HepG2 (cell line): ENCODE measurements around the gene TTC31. TPM values are rescaled to one million over a fixed set of nuclear protein-coding genes. Genes with fewer than 3 reads are reported as not detected.

Experiments
- BRD4 ChIP-seq: sonication (generic); formaldehyde crosslinking; IDR thresholded peaks from 2 replicates; pipeline ENCODE4 v1.4.0; 2020; ENCODE audit warnings: missing genetic modification reagents
- CENPX ChIP-seq: sonication (generic); formaldehyde crosslinking; IDR thresholded peaks from 2 replicates; pipeline ENCODE4 v1.9.0; 2021; ENCODE audit warnings: mild to moderate bottlenecking, missing genetic modification reagents, moderate library complexity
- CREB1 ChIP-seq, 2 experiments: fragments of 450-650 bp in 1 of 2; IDR thresholded peaks; 2 replicates each; pipeline ENCODE4 v1.6.1; 2016 to 2017; ENCODE audit warnings: control low read depth in 1 of 2, mild to moderate bottlenecking in 1 of 2, missing compliant biosample characterization in 1 of 2, missing genetic modification characterization in 1 of 2
- HHEX ChIP-seq: IDR thresholded peaks from 2 replicates; pipeline ENCODE4 v1.6.1; 2016; ENCODE audit warnings: control low read depth
- MLLT10 ChIP-seq: sonication (generic); formaldehyde crosslinking; IDR thresholded peaks from 2 replicates; pipeline ENCODE4 v1.4.0; 2020; ENCODE audit warnings: missing genetic modification reagents
- PAX8 ChIP-seq: sonication (generic); formaldehyde crosslinking; IDR thresholded peaks from 2 replicates; pipeline ENCODE4 v1.8.0; 2022; ENCODE audit warnings: mild to moderate bottlenecking, missing genetic modification reagents, borderline replicate concordance
- PHF5A ChIP-seq: IDR thresholded peaks from one replicate; pipeline ENCODE4 v1.6.1; 2018; ENCODE audit warnings: low read depth, missing genetic modification reagents; ENCODE audit not compliant: unreplicated experiment
- SSRP1 ChIP-seq: IDR thresholded peaks from 2 replicates; pipeline ENCODE4 v1.6.1; 2016; ENCODE audit warnings: control low read depth
- XRCC5 ChIP-seq: fragments of 200-400 bp; formaldehyde crosslinking; optimal IDR thresholded peaks from 2 replicates; pipeline ENCODE3; 2017; ENCODE audit warnings: mild to moderate bottlenecking, low read length
- ZKSCAN8 ChIP-seq: IDR thresholded peaks from 2 replicates; pipeline ENCODE4 v1.6.1; 2016; ENCODE audit warnings: borderline replicate concordance, missing genetic modification reagents, missing compliant biosample characterization
- ZNF33B ChIP-seq: sonication (generic); formaldehyde crosslinking; IDR thresholded peaks from 2 replicates; pipeline ENCODE4 v1.5.1; 2020; ENCODE audit warnings: mild to moderate bottlenecking, missing genetic modification reagents
- ZNF737 ChIP-seq: sonication (generic); formaldehyde crosslinking; IDR thresholded peaks from 2 replicates; pipeline ENCODE4 v1.5.0; 2020; ENCODE audit warnings: missing genetic modification reagents, mild to moderate bottlenecking, borderline replicate concordance
- ZSCAN21 ChIP-seq: sonication (generic); formaldehyde crosslinking; IDR thresholded peaks from 2 replicates; pipeline ENCODE4 v1.8.0; 2022; ENCODE audit warnings: mild to moderate bottlenecking, missing genetic modification reagents, moderate library complexity, borderline replicate concordance
- polyA plus RNA-seq, 8 experiments: library from polyadenylated mRNA; depleted of rRNA in 3 of 8; stranded (reverse) in 7 of 8; unstranded in 1 of 8; fragments of >200 nt; fragmentation: Illumina TruSeq in 4 of 8; extraction: Trizol in 4 of 8; gene quantifications; 2 replicates each; pipeline versions ENCODE4 v1.2.1 to v1.2.3, GENCODE V29; 2011 to 2016; ENCODE audit warnings: low read depth in 4 of 8, missing spikeins in 1 of 8, mixed read lengths in 1 of 8; ENCODE audit not compliant: insufficient read depth in 1 of 8
- total RNA-seq, 5 experiments: library from RNA; depleted of rRNA; stranded (reverse); fragments of >200 nt; fragmentation: Illumina TruSeq; extraction: Trizol; gene quantifications; 2 replicates each; pipeline ENCODE4 v1.2.3, GENCODE V29; 2016; ENCODE audit warnings: low read depth in 1 of 5
- TF ChIP-seq, protein P1 (sequence below): sonication (generic); formaldehyde crosslinking; IDR thresholded peaks from 2 replicates; pipeline ENCODE4 v1.5.1; 2020; ENCODE audit warnings: mild to moderate bottlenecking, moderate library complexity, missing genetic modification reagents
- TF ChIP-seq, protein P2 (sequence below): sonication (generic); formaldehyde crosslinking; conservative IDR thresholded peaks from 2 replicates; pipeline ENCODE4 v1.8.0; 2022; ENCODE audit warnings: missing genetic modification reagents
- TF ChIP-seq, protein P3 (sequence below): sonication (generic); formaldehyde crosslinking; IDR thresholded peaks from 2 replicates; pipeline ENCODE4 v1.4.0; 2020; ENCODE audit warnings: missing genetic modification reagents
- TF ChIP-seq, protein P4 (sequence below): IDR thresholded peaks from 2 replicates; pipeline ENCODE4 v1.6.1; 2018; ENCODE audit warnings: missing genetic modification reagents, mild to moderate bottlenecking, missing compliant biosample characterization
- TF ChIP-seq, protein P5 (sequence below): IDR thresholded peaks from 2 replicates; pipeline ENCODE4 v1.6.1; 2016
- TF ChIP-seq, protein P6 (sequence below): fragments of 450-650 bp; IDR thresholded peaks from 2 replicates; pipeline ENCODE4 v1.6.1; 2016

TTC31 gene
- total and polyA plus RNA-seq, 2 of the 13 experiments (the other 11 are each of a cell fraction or from before 2014, with no cell fraction given): 28.3 to 39.5 TPM

DNA sequence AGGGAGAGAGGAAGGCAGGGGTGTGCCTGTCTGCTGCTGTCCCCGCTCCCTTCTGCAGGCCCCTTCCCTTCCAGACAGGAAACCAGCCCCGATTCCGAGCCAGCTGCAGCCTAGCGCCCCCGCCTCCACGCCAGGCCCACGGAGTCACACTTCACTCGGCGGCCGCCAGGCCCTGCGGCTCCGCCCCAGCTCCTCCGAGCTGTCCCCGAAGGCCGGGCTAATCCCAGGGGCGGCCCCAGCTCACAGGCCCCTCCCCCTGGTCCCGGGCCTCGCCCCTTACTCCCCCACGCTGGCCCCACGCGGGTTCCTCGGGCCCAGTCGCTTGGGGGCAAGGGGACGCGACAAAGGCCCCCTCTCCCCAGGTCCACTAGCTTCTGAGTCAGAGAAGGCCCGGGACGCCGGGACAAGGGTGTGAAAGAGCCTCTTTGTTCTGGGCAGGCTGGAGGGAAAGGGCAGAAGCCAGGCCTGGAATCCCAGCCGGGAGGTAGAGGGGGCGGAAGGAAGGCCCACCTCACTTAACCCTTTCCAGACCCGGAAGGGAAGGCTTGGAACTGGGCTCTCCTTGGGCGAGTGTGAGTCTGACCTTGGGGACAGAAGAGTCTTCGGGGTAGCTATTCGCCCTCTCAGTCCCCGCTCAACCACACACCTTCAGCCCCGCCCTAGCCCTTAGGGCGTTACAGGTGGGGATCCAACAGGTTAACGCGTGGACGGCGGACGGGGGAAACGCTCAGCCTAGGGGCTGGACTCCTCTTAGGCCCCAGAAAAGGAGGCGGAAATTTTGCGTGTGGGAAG lies 42.3 kb upstream of the TTC31 start (continued):
- TF ChIP-seq, protein P1, sequence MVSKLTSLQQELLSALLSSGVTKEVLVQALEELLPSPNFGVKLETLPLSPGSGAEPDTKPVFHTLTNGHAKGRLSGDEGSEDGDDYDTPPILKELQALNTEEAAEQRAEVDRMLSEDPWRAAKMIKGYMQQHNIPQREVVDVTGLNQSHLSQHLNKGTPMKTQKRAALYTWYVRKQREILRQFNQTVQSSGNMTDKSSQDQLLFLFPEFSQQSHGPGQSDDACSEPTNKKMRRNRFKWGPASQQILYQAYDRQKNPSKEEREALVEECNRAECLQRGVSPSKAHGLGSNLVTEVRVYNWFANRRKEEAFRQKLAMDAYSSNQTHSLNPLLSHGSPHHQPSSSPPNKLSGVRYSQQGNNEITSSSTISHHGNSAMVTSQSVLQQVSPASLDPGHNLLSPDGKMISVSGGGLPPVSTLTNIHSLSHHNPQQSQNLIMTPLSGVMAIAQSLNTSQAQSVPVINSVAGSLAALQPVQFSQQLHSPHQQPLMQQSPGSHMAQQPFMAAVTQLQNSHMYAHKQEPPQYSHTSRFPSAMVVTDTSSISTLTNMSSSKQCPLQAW (CRISPR knock-in tag): peak; percentile 78
- peak; percentile 92; the same call in 1 of the 2 replicates for TF ChIP-seq ZNF33B (CRISPR knock-in tag)
- TF ChIP-seq ZSCAN21 (CRISPR knock-in tag): peak; percentile 93
- TF ChIP-seq XRCC5: peak; percentile 97
- TF ChIP-seq BRD4 (CRISPR knock-in tag): peak; percentile 58; the same call in 1 of the 2 replicates
- no peak for TF ChIP-seq PAX8 (CRISPR knock-in tag)
- TF ChIP-seq, protein P2, sequence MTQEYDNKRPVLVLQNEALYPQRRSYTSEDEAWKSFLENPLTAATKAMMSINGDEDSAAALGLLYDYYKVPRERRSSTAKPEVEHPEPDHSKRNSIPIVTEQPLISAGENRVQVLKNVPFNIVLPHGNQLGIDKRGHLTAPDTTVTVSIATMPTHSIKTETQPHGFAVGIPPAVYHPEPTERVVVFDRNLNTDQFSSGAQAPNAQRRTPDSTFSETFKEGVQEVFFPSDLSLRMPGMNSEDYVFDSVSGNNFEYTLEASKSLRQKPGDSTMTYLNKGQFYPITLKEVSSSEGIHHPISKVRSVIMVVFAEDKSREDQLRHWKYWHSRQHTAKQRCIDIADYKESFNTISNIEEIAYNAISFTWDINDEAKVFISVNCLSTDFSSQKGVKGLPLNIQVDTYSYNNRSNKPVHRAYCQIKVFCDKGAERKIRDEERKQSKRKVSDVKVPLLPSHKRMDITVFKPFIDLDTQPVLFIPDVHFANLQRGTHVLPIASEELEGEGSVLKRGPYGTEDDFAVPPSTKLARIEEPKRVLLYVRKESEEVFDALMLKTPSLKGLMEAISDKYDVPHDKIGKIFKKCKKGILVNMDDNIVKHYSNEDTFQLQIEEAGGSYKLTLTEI (CRISPR knock-in tag): no peak
- TF ChIP-seq SSRP1 (CRISPR knock-in tag): no peak
- TF ChIP-seq, protein P3, sequence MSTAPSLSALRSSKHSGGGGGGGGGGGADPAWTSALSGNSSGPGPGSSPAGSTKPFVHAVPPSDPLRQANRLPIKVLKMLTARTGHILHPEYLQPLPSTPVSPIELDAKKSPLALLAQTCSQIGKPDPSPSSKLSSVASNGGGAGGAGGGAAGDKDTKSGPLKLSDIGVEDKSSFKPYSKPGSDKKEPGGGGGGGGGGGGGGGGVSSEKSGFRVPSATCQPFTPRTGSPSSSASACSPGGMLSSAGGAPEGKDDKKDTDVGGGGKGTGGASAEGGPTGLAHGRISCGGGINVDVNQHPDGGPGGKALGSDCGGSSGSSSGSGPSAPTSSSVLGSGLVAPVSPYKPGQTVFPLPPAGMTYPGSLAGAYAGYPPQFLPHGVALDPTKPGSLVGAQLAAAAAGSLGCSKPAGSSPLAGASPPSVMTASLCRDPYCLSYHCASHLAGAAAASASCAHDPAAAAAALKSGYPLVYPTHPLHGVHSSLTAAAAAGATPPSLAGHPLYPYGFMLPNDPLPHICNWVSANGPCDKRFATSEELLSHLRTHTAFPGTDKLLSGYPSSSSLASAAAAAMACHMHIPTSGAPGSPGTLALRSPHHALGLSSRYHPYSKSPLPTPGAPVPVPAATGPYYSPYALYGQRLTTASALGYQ (CRISPR knock-in tag): peak; percentile 86
- peak; percentile 33 for TF ChIP-seq ZKSCAN8
- TF ChIP-seq, protein P4, sequence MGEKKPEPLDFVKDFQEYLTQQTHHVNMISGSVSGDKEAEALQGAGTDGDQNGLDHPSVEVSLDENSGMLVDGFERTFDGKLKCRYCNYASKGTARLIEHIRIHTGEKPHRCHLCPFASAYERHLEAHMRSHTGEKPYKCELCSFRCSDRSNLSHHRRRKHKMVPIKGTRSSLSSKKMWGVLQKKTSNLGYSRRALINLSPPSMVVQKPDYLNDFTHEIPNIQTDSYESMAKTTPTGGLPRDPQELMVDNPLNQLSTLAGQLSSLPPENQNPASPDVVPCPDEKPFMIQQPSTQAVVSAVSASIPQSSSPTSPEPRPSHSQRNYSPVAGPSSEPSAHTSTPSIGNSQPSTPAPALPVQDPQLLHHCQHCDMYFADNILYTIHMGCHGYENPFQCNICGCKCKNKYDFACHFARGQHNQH (CRISPR knock-in tag): peak; percentile 96
- no peak for TF ChIP-seq ZNF737 (CRISPR knock-in tag)
- TF ChIP-seq, protein P5, sequence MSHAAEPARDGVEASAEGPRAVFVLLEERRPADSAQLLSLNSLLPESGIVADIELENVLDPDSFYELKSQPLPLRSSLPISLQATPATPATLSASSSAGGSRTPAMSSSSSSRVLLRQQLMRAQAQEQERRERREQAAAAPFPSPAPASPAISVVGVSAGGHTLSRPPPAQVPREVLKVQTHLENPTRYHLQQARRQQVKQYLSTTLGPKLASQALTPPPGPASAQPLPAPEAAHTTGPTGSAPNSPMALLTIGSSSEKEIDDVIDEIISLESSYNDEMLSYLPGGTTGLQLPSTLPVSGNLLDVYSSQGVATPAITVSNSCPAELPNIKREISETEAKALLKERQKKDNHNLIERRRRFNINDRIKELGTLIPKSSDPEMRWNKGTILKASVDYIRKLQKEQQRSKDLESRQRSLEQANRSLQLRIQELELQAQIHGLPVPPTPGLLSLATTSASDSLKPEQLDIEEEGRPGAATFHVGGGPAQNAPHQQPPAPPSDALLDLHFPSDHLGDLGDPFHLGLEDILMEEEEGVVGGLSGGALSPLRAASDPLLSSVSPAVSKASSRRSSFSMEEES: no peak
- TF ChIP-seq, protein P6, sequence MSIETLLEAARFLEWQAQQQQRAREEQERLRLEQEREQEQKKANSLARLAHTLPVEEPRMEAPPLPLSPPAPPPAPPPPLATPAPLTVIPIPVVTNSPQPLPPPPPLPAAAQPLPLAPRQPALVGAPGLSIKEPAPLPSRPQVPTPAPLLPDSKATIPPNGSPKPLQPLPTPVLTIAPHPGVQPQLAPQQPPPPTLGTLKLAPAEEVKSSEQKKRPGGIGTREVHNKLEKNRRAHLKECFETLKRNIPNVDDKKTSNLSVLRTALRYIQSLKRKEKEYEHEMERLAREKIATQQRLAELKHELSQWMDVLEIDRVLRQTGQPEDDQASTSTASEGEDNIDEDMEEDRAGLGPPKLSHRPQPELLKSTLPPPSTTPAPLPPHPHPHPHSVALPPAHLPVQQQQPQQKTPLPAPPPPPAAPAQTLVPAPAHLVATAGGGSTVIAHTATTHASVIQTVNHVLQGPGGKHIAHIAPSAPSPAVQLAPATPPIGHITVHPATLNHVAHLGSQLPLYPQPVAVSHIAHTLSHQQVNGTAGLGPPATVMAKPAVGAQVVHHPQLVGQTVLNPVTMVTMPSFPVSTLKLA: no peak
- TF ChIP-seq PHF5A: no peak
- no peak for TF ChIP-seq CENPX (CRISPR knock-in tag)
- no peak for TF ChIP-seq HHEX (CRISPR knock-in tag)
- TF ChIP-seq CREB1 (IDR thresholded peaks at IDR 0.05): no peak
- peak; percentile 81 for TF ChIP-seq CREB1 (CRISPR knock-in tag; IDR thresholded peaks at IDR 0.05)
- TF ChIP-seq MLLT10 (CRISPR knock-in tag): no peak
